CD4-positive, alpha-beta T cell treated with Interferon gamma for 1 hour (primary cell): ENCODE data around the gene DNASE1L1.

Experiments used
- DNase-seq: peaks from one replicate; pipeline ENCODE4 v3.0.0-alpha.2; 2020

DNASE1L1 gene, protein sequence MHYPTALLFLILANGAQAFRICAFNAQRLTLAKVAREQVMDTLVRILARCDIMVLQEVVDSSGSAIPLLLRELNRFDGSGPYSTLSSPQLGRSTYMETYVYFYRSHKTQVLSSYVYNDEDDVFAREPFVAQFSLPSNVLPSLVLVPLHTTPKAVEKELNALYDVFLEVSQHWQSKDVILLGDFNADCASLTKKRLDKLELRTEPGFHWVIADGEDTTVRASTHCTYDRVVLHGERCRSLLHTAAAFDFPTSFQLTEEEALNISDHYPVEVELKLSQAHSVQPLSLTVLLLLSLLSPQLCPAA

DNA sequence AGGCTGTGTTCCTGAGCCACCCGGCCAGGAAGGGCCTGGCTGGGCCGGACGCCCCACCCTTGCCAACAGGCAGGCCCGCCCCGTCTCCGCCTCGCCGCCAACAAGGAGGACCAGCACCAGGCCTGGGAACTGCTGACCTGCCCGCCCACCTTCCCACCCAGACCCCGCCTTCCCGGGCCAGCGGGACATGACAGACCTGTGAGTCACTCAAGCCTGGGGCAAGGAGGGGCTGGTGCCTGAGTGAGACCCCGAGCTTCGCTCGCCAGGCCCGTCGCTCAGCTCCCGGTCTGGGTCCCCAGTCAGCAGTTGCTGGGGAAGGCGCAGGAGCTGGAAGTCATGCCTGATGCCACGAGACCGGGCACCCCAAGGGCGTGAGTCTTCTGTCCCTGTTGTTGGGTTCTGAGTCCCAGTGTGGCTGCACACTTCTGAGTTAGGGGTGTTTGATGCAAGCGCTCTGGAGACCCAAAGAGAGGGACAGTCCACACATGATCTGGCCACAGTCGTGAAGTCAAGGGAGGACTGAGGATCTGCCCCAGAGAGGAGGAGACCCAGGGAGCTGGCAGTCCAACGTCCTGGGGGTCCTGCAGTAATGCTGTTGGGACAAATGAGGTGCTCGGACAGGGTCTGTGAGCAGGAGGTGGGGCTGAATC is at the start of gene DNASE1L1:
TSS of gene DNASE1L1 (minus strand) at position 33 of the 650 bp plus-strand sequence. CDS start 3,686 bp downstream, outside the sequence.
- peak; percentile 76 for DNase-seq

DNA sequence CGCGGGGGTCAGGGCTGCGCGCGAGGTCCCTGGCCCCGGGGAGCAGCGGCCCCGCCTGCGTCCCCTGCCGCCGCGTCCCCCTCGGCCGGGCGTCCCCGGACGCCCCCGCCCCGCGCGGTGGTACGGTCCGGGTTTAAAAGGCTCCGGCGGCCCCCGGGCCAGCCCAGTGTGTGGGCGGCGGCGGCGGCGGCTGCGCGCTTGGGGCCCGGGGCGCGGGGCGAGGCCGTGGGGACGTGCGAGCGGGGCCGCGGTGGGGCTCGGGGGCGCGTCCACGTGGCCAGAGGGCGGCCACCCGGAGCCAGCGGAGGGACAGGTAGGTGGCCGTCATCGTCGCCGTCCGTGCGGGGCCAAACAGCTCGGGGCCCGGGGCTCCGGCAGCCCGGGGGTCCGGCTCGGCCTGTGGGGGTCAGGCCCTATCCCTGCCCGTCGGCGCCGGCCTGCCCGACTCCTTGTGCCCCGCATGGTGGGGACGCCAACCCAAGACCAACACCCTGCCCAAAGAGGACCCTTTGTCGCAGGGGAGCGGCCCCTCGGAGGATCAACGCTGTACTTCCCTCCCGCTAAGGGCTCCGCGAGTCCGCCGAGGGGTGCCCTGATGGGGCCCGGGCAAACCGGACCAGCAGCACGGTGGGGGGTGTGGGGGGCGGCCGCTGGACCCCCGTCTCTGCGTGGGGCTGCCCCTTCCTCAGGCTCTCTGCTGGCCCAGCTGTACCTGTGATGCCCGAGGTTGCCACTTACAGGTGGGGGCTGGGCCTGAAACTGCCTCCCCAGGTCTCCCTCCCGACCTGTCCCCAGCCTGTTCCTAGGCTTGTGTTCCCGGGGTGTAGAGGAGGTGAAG is 49.3 kb upstream of the DNASE1L1 start, which contains the start of gene PLXNA3:
TSS of gene PLXNA3 (plus strand) at position 166 of the 838 bp plus-strand sequence. CDS start 1,903 bp downstream, outside the sequence.
- DNase-seq, result peak; percentile 58

DNA sequence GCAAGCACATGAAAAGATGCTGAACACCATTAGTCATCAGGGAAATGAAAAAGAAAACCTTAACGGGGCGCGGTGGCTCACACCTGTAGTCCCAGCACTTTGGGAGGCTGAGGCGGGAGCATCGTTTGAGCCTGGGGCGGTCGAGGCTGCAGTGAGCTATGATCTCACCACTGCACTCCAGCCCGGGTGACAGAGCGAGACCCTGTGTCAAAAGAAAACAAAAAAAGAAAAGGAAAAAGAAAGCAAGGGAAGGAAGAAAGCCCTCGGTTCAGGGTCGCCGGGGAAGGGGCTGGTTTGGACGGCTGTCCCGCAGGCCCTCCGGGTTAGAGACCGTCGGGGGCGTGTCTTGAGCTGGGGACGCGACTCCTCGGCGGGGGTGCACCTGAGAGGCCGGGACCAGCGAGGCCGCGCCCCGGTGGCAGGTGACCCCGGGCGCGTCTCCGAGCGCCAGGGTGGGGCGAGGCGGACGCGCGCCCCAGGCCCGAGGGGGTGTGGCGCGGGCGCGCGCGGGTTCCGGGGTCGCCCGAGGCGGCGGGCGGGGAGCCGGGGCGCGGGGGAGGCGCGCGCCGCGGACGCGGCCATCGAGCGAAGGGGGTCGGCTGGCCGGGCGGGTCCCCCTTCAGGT is 48.5 kb upstream of the DNASE1L1 start:
- DNase-seq, result peak; percentile 72

DNA sequence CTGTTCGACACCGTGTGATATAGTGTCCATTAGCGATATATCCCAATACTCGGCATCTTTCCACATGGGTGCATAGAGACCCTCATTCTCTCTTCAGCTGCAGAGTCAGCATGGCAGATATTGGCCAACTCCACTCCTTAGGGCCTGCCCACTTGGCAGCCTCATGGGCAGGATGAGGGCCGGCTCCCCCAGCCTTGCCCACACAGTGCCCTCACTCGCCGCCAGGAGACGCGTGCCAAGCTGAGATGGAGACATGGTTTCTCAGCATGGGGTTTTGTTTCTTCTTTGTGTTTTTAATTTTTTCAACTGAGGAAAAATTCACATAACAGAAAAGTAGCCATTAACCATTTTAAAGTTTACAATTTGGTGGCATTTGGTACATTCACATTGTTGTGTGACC is 43.8 kb upstream of the DNASE1L1 start:
- no peak for DNase-seq

- no peak for DNase-seq
These were observed 41.3 kb upstream of the DNASE1L1 start for GRCh38 chrX:154450312-154450711.

GRCh38 chrX:154449618-154450017 is 40.6 kb upstream of the DNASE1L1 start:
- no peak for DNase-seq

DNA sequence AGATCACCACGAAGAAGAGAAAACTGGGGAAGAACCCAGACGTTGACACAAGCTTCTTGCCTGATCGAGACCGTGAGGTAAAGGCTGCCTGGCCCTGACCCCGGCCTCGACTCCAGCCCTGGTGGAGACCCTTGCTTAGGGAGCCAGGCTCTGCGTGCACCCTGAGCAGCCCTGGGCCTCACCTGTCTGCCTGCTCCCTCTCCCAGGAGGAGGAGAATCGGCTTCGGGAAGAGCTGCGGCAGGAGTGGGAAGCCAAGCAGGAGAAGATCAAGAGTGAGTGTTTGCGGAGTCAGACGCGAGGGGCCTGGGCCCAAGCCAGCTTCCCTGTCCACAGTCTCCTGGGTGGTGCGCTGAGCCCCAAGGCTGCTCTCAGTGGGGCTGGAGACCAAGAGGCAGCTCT is 39.4 kb upstream of the DNASE1L1 start:
- no peak for DNase-seq

DNA sequence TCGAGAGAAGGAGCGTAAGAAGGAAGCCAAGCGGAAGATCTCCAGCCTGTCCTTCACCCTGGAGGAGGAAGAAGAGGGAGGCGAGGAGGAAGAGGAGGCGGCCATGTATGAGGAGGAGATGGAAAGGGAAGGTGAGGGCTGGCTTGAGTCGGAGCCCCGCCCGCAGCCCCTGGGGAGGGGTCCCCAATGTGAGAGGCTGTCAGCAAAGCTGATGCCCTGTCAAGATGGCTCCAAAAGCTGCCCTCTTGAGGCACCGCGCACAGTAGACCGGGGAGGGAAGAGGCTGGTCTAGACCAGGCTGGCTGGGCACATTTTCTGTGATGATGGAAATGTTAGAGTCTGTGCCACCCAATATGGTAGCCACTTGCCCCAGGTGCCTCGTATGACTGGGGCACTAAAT is 37.4 kb upstream of the DNASE1L1 start:
- DNase-seq, result no peak

- DNase-seq, result no peak
These were observed 36.7 kb upstream of the DNASE1L1 start for GRCh38 chrX:154445776-154446175.

DNA sequence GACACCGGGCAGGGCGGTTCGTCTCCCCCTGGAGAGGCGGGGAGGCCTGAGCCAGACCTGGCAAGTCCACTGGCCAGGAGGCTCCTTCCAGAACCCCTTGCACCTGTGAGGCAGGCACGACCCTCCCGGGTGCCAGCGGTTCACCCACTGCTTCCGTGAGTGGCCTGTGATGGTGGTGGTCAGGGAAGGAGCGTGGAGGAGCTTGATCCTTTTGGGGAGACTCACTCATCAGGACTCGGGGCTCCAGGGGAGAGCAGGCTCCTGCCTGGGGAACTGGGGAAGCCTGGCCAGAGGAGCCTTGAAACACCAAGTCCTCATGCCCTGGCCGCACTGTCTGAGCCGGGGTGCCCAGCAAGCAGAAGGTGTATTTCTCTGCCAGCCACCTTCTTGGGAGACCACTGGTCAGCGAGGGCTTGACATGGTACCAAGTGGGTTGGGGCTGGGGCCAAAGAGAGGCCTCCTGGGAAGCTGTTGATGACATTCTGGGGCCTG is 35.7 kb upstream of the DNASE1L1 start:
- DNase-seq, result no peak

DNA sequence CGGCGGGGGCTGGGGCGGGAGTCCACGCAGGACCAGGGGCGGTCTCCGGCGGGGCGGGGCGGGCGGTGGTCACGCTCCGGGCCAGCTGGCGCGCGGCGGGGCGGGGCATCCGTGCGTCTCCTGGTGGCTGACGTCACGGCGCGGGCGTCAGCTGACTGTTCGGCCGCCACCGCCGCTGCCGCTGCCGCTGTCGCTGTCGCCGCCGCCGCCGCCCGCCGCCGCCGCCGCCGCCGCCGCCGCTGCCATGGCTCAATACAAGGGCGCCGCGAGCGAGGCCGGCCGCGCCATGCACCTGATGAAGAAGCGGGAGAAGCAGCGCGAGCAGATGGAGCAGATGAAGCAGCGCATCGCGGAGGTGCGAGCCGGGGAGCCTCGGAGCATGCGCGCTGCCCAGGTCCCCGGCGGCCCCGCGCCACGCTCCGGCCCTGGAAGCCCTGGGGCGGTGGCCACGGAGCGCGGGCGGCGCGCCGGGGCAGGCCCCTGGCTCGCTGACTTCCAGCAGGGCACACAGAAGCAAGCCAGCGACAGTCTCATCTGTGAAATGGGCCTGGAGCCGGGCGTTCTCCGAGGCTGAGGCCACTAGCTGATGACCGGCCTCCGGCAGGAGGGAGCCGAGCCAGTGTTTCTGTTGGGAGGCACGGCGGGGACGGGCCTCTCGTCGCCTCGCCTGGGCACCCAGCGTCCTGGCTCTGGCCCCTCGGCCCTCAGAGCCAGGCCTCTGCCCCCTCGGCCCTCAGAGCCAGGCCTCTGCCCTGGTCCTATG is 35.1 kb upstream of the DNASE1L1 start, which contains the start of gene FAM50A:
TSS of gene FAM50A (plus strand) at position 150 of the 763 bp plus-strand sequence. CDS start at position 245, 95 bp downstream.
- DNase-seq, result peak; percentile 76

- no peak for DNase-seq
These were observed 34.4 kb upstream of the DNASE1L1 start for GRCh38 chrX:154443479-154443910.

DNA sequence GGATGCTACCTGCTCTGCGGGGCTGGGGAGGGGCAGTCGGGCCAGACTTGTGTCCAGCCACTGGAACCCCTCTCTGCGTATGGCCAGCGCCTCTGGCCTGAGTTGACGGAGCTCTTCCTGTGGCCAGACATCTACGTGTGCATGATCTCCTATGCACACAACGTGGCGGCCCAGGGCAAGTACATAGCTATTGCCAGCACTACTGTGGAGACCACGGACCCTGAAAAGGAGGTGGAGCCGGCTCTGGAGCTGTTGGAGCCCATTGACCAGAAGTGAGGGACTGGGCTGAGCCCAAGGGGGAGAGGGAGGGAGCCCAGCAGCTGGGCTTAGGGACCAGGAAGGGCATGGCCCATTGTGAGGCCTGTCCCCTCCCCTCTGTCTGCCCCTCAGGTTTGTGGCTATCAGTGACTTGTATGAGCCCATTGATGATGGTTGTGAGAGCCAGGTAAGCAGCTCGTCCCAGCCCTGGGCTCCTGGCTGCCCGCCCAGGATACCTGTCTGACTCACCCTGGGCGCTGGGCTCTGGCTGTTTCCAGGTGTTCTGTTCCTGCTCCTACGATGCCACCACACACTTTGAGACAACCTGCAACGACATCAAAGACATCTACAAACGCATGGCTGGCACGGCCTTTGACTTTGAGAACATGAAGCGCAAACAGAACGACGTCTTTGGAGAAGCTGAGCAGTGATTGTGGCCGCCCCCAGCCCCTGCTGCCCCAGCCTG is 33.1 kb upstream of the DNASE1L1 start:
- no peak for DNase-seq

DNA sequence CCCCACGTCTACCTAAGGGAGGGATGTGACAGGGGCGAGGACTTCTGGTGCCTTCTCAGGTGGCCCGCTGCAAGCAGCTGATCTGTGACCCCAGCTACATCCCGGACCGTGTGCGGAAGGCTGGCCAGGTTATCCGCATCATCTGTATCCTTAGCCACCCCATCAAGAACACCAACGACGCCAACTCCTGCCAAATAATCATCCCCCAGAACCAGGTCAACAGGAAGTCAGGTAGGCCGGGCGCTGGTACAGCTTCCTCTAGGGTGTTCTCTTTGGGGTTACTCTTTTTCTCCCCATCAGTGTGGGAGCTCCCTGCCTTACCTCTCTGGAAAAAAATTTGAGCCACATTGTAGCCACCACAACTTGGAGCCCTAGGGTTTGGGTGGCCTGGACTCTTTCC is 32.5 kb upstream of the DNASE1L1 start:
- DNase-seq, result no peak

DNA sequence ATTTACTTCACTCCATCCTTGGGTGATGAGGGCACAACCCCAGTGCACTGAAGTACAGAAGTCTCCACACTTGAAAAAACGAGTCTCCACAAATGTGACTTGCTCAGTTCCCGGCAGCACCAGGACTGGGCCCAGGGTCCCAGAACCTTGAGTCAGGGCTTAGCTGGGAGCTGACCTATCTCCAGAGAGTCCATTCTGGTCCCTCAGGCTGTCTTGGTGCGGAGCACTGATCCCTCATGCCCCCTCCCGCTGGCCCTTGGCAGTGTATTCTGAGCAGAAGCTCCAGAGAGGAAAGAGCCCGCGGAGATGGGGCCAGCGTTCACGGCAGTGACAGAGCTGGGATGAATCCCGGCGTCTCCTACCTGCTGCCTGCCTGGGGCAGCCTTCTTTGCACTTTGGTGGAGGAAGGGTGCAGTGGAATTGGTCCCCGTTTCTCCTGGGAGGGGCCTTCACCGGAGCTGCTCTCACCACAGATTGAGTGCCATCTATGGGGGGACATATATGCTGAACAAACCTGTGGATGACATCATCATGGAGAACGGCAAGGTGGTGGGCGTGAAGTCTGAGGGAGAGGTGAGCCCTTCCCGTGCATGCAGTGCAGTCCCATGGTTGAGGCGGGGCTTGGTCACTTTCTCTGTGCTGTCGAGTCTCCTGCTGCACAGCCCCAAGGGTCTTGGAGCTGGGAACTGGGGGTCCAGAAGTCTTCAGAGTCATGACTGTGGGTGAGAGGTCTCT is 31.7 kb upstream of the DNASE1L1 start:
- no peak for DNase-seq

GRCh38 chrX:154439841-154440240 is 30.8 kb upstream of the DNASE1L1 start:
- no peak for DNase-seq

- DNase-seq, result no peak
These were observed 29.2 kb upstream of the DNASE1L1 start for GRCh38 chrX:154437971-154438893.

DNA sequence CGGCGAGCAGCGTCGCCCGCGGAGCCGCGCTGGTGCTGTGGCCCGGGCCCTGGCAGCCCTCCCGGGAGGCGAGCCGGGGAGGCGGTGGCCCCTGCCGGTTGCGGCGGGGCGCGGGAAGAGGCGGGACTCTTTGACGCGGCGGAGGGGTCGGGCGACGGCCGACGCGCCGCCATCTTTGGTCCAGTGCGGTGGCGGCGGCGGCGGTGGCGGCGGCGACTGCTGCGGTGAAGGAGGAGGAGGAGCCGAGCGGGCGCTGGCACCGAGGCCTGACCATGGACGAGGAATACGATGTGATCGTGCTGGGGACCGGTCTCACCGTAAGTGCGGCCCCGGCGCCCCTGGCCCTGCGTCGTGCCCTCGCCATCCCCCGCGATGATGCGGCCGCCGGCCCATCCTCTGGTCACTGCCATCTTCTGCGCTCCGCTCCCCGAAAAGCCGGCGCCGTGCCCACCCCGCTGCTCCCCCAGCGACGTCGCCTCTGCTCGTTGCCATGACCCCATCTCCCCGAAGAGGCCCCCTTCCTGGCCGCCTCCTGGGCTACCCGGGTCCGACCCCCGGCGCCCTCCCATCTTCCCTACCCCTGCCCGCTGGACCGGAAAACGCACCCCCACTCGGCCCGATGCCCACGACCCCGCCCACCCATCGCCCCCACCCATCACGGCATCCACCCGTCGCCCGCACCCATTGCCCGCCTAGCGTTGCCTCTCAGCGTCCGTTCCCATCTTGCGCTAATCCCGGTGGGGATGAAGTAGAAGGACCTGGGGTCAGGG is 28.1 kb upstream of the DNASE1L1 start, which contains the start of gene GDI1:
TSS of gene GDI1 (plus strand) at position 172 of the 770 bp plus-strand sequence. CDS start at position 273, 101 bp downstream.
- peak; percentile 50 for DNase-seq
